Measurements from ENCODE around the gene OSBPL1A.
"Not testable (repeated sequence)": the region's sequence is repeated elsewhere in the genome, so short reads cannot be mapped to it uniquely, and the experiment has no call there.

Gene OSBPL1A

DNA sequence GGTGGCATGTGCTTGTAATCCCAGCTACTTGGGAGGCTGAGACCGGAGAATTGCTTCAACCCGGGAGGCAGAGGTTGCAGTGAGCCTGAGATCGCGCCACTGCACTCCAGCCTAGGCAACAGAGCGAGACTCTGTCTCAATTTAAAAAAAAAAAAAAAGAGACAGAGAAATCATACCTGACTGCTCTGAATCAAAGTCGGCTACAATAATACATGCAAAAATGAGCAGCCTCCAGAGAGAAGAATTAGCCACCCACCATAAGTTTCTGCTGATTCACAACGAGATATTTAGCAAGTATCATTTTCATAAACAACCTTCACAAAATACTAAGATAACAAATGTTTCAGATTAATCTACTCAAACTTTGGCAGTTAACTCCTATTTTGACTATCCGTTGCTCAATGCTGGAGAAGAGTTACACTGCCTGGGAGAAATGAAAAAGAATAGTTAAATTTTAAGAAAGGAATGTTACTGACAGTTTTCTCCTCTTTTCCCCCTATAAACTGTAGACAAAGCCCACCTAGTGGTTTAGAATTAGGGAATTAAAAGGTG is 1.5 kb downstream of the OSBPL1A start:
- DNase-seq: no peak

DNA sequence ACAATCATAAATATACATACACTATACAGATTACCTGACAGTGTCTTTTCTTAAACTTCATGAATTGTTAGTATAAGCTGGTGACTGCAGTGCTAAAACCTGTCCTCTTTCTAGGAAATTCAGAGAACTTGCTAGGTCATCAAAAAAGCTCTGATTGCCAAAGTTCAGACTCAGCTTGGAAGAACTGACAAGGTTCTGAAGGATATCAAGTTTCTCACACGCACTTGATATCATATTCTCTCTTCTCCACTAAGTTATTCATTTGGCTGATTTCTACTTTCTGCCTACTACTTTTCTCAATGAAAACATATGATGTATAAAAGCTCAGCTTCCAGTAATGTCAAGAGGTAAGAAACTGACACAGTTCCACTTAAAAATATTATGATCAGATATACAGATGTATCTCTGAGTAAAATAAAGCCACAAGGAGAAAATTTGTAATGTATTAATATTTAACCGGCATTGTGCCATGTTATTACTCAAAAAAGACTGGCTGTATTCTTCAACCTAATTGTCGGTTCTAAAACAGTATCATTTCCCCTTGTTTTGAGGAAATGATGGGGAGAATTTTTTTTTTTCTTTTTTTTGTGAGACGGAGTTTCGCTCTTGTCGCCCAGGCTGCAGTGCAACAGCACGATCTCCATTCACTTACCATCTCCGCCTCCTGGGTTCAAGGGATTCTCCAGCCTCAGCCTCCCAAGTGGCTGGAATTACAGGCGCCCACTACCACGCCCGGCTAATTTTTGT is 2.4 kb downstream of the OSBPL1A start:
- no peak for DNase-seq

DNA sequence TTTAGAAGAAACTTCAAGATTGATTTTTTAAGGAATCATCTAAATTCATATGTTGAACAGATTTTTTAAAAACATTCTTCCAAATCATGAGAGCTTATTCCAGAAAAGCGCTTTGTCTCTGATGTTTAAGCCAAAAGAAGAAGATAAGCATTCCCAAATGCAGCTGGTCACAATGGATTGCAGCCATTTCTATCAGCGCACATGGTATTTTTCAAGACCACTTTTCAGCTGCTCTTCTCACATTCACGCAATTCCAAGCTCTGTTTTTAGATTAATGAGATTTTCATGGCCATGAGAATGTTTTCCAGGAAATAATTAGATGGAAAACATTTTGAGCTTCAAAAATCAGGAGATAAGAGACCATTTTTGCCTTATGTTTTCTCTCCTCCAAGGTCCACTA is 8.7 kb downstream of the OSBPL1A start:
- DNase-seq: no peak

DNA sequence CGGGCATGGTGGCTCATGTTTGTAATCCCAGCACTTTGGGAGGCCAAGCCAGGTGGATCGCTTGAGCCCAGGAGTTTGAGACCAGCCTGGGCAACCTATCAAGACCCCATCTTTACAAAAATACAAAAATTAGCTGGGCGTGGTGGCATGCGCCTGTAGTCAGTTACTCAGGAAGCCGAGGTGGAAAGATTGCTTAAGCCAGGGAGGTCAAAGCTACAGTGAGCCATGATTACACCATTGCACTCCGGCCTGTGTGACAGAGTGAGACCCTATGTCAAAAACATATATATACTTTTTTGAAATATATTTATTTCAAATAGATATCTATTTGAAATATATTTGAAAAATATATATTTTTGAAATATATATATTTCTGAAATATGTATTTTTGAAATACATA is 10.9 kb downstream of the OSBPL1A start:
- no peak for DNase-seq

DNA sequence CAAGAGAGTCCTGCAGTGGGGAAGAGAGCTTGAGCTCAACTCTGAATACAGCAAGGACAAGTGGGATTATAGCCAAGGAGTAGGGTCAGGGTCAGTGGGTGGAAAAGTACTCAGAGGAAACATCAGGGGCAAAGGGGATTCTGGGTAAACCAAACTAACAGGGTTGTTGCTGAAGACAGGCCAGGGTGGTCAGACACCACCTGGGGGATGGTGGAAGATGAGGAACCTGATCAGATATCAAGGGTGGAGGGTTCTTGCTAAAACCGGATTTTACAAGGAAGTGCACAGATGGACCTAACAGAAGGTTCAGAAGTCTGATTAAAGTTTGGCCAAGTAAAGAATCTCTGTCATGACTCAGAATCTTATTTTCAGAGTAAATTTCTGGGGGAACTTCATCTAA is 16.5 kb downstream of the OSBPL1A start:
- DNase-seq: no peak

DNA sequence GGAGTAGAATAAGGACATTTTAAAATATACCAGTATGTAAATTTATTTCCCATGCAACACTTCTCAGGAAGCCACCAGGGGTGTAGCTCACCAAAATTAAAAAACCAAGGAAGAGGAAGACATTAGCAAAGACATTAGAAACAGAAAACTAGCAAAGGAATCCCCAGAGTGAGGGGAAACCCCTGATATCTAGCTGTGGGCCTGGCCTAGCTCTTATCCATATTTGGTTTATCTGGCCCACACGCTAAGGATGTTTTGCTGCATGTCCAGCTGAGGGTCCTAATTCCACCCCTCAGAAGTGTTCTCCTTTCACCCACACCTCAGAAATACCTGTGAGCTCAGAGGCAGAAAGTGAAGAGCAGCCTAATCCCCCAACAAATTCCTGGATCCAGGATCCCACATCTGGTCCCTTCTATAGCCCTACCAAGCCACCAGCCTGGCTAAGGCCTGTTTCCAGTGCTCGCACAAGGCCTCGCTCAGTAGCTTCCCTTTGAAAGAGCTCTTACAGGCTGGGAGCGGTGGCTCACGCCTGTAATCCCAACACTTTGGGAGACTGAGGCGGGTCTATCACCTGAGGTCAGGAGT is 17.4 kb downstream of the OSBPL1A start:
- DNase-seq: no peak

DNA sequence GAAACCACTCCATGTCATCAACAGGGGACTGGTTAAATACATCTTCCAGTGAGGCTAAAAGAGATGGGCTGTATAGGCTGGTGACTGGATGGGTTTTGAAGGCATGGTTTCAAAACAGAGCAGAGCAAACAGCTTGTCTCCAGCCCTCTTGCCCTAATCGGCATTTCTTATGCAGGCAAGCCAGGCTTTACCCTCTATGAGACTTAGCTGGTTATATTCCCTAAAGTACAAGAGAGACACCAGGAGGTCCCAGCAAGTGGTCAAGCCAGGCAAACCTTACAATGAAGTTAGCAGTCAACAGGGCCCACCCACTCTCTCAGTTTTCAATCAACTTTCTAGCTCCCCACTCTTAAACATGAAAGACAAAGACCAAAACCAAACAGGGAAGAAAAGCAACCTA is 19.0 kb downstream of the OSBPL1A start:
- DNase-seq: no peak

DNA sequence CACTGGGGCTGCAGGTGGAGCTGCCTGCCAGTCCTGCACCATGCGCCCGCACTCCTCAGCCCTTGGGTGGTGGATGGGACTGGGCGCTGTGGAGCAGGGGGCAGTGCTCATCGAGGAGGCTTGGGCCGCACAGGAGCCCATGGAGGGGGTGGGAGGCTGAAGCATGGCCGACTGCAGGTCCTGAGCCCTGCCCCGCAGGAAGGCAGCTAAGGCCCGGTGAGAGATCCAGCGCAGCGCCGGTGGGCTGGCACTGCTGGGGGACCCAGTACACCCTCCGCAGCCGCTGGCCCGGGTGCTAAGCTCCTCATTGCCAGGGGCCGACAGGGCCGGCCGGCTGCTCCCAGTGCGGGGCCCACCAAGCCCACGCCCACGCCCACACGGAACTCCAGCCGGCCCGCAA is 21.1 kb downstream of the OSBPL1A start:
- not testable (repeated sequence) for DNase-seq

DNA sequence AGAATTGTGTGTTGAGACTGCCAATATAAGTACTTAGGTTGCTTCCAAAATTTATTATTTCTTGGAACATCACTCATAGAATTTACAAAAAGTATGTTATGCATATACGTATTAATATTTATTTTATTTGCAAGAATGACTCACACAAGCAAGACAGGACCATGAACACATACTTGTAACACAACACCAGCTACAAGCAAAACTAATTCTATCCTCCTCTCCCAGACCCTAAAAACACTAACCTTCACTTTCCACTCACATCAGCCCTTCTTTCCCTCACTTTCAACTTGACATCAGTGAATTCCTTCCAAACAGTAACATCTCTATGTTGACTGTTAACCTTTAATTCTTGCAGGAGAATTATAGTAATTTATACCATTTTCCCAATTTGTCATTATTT is 24.3 kb downstream of the OSBPL1A start:
- no peak for DNase-seq

DNA sequence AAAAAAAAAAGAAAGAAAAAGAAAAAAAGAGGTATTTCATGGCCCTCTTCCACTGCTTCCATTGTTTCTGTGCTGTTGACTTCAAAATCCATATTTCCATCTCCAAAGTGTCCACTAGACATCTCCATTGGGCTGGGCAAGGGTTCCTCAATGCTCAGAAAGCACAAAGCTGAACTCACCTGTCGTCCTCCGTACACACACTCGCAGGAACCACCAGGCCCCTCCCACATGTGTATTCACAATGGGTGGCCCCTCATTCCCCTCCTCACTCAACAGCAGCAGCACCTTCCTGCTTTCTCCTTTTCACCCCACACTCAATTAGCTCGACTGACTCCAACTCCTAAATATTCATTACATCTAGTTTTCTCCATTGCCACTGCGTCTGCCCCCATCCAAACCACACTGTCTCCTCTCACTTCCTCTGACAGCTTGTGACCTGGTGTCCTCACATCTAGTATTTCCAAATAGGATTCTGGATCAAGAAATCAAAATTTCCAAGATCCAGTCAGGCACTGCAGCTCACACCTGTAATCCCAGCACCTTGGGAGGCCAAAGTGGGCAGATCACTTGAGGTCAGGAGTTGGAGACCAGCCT is 25.2 kb downstream of the OSBPL1A start:
- no peak for DNase-seq

DNA sequence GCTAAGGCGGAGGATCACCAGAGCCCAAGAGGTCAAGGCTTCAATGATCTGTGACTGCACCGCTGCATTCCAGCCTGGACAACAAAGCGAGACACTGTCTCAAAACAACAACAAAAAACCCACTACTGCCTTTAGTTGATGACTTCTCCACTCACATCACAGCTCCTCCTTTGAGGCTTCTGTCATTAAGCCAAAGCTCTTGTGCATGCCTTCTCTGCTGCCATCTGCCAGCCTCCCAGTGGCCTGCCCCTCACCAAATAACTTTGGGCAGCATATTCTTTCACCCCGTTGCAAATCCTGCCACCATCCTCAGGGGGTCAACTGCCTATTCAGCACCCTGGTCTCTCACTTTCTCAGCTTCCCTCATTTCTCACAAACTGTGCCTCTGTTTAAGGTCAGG is 27.5 kb downstream of the OSBPL1A start:
- DNase-seq: no peak

DNA sequence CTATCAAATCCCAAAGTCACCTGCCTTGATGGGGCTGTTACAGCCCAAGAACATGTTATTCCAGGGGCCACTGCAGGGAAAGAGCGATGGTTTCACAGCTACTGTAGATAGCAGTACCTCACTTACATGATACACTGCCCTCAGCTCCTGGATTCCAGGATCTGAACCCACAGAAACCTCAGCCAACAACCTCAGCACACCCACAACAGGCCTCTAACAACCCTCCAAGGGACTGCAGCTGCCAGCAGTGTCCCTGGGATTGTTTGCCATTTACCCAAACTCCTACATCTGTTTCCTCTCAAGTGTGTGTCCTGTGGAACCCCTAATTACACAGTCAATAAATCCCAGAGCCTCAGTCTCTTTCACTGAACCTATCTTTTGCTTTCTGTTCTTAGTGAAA is 28.2 kb downstream of the OSBPL1A start:
- no peak for DNase-seq

DNA sequence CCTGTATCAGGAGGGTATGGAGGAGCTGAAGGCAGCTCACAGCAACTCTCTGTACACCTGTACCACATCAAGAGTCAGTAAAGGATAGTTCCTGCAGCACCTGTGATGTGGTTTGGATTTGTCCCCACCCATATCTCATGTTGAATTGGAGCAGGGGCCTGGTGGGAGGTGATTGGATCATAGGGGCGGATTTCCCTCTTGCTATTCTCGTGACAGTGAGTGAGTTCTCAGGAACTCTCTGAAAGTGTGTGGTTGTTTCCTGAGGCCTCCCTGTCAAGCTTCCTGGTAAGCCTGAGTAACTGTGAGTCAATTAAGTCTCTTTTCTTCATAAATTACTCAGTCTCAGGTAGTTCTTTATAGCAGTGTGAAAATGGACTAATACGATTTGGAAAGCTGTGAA is 28.9 kb downstream of the OSBPL1A start:
- no peak for DNase-seq

DNA sequence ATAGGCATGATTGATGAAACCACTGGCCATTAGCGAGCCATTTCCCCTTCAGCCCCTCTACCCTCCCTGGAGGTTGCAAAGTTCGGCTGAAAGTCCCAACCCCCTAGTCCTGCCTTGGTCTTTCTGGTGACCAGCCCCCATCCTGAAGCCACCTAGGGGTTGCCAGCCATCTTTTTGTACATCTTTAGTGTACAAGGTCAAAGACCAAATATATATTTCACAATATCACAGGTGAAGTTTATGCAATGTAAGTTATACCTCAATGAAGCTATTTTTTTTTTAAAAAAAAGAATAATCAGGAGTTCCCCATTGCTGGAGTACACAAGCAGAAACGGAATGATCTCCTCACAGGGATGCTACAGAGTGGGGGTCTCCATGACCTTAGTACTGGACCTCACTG is 31.3 kb downstream of the OSBPL1A start:
- DNase-seq: no peak

DNA sequence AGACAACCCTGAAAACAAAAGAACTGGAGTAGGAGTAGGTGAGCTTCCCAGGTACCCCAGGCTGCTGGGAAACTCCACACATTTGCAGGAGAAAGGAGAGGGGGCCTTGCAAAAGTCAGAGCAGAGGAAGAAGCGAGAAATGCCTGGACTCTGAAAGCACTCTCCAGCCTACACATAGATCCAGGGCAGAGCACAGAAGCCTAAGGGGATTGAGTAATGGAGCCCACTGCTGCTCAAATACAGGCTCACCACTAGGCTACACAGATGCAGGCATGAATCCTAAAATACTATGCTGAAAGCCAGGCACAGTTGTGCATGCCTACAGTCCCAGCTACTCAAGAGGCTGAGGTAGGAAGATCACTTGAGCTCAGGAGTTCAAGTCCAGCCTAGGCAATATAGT is 33.4 kb downstream of the OSBPL1A start:
- no peak for DNase-seq

DNA sequence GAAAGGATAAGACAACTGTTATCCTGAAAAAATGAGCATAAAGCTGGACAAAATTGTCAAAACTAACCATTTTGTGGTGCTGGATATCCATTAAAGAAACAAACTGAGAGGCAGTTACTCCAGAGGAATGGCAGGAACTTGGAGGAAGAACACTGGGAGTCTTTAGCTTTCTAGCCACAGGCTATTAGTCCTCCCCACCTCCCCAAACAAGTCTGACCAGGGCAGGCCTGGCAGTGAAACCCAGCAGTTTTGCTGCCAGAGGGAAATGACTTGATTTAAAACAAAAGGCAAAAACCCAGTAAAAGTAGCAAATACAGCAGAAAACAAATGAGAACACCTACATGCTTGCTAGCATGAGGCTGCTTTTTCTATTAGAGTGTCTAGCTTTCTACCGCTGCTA is 34.9 kb downstream of the OSBPL1A start:
- DNase-seq: no peak

DNA sequence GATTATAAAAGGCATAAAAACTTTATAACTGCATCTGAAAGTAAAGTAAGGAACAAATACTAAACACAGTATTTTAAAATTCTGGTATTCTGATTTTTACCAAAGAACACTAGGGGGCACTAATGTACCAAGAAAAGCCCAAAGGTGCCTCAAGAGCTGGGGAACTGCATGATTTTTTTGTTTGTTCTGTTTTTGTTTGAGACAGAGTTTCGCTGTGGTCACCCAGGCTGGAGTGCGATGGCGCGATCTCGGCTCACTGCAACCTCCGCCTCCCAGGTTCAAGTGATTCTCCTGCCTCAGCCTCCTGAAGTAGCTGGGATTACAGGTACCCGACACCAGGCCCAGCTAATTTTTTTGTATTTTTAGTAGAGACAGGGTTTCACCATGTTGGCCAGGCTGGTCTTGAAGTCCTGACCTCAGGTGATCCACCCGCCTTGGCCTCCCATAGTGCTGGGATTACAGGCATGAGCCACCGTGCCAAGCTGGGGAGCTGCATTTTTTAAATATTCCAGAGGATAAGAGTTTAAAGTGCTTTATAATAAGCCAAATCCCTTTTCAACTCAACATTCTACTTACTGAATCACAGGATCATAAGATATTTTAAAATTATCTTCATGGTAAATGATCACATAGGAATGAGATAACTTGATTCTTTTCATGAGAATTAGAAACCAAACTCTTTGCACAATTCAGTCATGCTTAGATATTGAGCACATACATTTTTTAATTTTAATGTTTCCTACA is 37.7 kb downstream of the OSBPL1A start:
- not testable (repeated sequence) for DNase-seq

DNA sequence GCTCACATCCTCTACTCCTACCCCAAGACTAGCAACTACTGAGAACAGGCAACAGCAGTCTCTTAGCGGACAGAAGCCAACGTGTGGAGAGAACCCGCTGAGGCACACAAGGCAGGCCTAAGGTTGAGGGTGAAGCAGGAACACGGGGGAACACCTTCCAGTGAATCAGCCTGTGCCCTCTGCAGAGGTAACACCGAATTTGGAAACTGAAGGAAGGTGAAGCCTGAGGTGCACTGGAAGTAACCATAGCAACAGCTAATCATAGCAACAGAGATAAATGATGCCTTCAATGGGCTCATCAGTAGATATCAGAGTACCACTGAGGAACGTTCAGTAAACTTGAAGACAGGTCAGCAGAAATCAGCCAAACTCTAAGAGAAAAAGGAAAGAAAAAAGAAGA is 43.3 kb downstream of the OSBPL1A start:
- no peak for DNase-seq

DNA sequence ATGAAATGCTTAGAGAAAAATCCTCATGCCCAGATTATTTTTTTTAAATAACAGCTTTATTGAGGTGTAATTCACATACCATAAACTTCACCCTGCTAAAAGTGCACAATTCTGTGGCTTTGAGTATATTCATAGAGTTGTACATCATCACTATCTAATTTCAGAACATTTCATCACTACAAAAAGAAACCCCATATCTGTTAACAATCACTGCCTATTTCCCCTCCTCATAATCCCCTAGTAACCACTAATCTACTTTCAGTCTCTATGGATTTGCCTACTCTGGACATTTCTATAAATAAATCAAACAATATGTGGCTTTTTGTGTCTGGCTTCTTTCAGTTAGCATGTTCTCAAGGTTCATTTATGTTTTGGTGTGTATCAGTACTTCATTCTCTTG is 51.4 kb downstream of the OSBPL1A start:
- DNase-seq: no peak

DNA sequence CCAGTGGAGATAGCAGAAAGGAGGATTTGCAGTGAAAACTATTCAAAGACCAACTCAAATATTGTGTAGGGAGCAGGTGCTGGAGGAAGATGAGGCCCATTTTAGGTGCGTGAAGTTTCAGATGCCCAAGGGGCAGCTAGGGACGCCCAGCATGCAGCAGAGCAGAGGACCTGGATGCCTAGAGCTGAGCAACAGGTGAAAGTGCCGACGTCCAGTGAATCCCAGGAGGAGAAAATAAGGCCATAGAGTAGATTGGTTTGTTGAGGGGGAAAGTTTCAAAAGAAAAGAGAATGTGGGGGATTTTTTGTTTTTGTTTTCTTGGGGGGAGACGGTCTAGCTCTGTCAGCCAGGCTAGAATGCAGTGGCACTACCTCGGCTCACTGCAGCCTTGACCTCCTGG is 53.1 kb downstream of the OSBPL1A start:
- no peak for DNase-seq

DNA sequence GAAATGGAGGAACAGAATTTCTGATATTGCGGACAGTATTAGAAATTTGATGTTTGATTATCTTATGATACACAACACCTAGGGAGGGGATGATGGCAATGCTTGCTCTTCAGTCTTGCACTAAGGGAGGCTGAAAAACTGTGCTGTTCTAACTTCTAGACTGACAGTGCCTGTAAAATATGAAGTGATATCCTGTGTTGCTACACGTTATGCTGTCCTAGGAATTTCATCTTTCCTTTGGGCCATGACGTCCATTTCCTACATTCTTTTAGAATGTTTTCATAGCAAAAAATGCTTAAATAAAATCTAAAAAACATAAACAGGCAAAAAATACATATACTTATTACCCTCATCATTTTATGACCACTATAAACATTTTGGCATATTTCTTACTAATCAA is 55.3 kb downstream of the OSBPL1A start:
- no peak for DNase-seq

DNA sequence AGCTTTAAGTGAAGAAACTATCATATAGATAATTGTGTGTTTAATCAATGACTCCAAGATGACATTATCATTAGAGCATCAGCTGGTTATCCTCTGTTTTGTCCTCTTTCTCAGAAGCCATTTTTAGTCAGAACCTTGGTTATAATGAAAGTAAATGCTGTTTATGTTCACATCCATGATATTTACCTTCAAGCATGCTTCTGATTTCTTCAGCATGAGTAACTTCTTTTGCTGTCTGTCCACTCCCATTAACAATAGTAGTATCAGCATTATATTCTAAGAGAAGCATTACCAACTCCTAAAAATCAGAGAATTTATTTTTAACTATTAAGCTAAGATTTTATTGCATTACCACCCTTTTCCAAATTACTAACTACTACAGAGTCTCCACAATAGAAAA is 56.3 kb downstream of the OSBPL1A start:
- DNase-seq: no peak

DNA sequence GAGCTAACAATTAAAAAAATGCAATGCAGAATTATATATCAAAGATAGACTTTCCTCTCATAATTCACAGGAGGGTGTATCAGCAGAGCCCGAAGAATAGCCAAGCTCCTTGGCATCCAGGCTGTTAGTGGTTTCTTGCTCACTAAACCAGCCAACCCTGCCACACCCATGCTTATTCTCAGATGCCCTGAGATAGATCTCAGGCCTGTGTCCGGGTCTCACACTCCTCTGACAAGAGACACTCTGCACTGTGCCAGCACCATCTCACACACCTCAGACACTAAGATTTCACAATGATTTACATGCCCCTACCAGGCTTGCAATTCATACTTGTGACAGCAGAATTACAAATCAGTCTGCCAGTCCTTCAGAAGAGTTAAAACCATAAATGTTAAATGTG is 64.5 kb downstream of the OSBPL1A start:
- DNase-seq: no peak

DNA sequence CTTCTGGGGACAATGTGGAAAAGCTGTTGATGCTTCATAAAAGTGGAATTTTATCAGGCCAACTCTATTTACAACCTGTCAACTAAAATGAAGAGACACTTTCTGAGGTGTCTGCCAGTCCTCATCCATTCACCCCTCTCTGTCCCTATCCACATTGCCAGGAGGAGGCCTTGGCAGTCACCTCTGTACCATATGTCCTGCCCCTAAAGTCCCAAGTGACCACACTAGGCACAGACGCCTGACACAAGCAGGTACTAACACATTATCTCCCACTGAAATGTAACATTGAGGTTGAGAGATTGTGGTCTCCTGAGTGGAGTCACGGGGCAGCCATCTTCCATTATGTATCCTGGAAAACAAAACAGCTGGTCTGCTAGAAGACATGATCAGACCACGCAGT is 71.4 kb downstream of the OSBPL1A start:
- DNase-seq: no peak

Data from activated CD4-positive, alpha-beta T cell treated with anti-CD3 and anti-CD28 coated beads for 1 hour (primary cell).